PFSK-1 (cell line): ENCODE results near the gene DHRS12.

Experiments used
- FOXP2 ChIP-seq: optimal IDR thresholded peaks from 2 replicates; pipeline ENCODE3; 2011; ENCODE audit warnings: borderline replicate concordance, control low read depth, inconsistent platforms; ENCODE audit not compliant: insufficient read depth; ENCODE audit errors: extremely low read length, extremely low read depth
- POLR2AphosphoS5 ChIP-seq: IDR thresholded peaks from 2 replicates; pipeline ENCODE4 v1.6.1; 2012; ENCODE audit warnings: low read depth, mild to moderate bottlenecking, control low read depth, low read length, moderate library complexity
- SIN3A ChIP-seq: IDR thresholded peaks from 2 replicates; pipeline ENCODE4 v1.6.1; 2012; ENCODE audit warnings: mild to moderate bottlenecking, low read length, moderate library complexity, borderline replicate concordance; ENCODE audit not compliant: insufficient read depth
- TAF1 ChIP-seq: IDR thresholded peaks from 2 replicates; pipeline ENCODE4 v1.6.1; 2012; ENCODE audit warnings: low read length, control low read depth, borderline replicate concordance; ENCODE audit not compliant: insufficient read depth
- TF ChIP-seq, protein P1 (sequence below), 2 experiments: IDR thresholded peaks; 2 replicates each; pipeline versions ENCODE4 v1.6.1 to v1.8.0; 2011 to 2012; ENCODE audit warnings: low read depth in 2 of 2, low read length in 2 of 2, control low read depth in 1 of 2, inconsistent platforms in 1 of 2, mild to moderate bottlenecking in 1 of 2, moderate library complexity in 1 of 2; ENCODE audit not compliant: insufficient read depth in 1 of 2

Gene DHRS12

GRCh38 chr13:51767100-51767499 lies 36.9 kb downstream of the DHRS12 start:
- no peak for TF ChIP-seq POLR2AphosphoS5
- TF ChIP-seq, protein P1, sequence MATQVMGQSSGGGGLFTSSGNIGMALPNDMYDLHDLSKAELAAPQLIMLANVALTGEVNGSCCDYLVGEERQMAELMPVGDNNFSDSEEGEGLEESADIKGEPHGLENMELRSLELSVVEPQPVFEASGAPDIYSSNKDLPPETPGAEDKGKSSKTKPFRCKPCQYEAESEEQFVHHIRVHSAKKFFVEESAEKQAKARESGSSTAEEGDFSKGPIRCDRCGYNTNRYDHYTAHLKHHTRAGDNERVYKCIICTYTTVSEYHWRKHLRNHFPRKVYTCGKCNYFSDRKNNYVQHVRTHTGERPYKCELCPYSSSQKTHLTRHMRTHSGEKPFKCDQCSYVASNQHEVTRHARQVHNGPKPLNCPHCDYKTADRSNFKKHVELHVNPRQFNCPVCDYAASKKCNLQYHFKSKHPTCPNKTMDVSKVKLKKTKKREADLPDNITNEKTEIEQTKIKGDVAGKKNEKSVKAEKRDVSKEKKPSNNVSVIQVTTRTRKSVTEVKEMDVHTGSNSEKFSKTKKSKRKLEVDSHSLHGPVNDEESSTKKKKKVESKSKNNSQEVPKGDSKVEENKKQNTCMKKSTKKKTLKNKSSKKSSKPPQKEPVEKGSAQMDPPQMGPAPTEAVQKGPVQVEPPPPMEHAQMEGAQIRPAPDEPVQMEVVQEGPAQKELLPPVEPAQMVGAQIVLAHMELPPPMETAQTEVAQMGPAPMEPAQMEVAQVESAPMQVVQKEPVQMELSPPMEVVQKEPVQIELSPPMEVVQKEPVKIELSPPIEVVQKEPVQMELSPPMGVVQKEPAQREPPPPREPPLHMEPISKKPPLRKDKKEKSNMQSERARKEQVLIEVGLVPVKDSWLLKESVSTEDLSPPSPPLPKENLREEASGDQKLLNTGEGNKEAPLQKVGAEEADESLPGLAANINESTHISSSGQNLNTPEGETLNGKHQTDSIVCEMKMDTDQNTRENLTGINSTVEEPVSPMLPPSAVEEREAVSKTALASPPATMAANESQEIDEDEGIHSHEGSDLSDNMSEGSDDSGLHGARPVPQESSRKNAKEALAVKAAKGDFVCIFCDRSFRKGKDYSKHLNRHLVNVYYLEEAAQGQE (IDR thresholded peaks at IDR 0.05; ENCODE audit: insufficient read depth in 1 of 2, low read depth in 2 of 2, low read length in 2 of 2) = no peak
- TF ChIP-seq TAF1 = no peak
- TF ChIP-seq SIN3A = no peak
- no peak for TF ChIP-seq FOXP2

GRCh38 chr13:51765142-51765515 lies 38.8 kb downstream of the DHRS12 start:
- TF ChIP-seq, protein P1 (IDR thresholded peaks at IDR 0.05; ENCODE audit: insufficient read depth in 1 of 2, low read depth in 2 of 2, low read length in 2 of 2) = no peak
- no peak for TF ChIP-seq POLR2AphosphoS5
- TF ChIP-seq TAF1 = no peak
- no peak for TF ChIP-seq FOXP2
- TF ChIP-seq SIN3A = no peak

DNA sequence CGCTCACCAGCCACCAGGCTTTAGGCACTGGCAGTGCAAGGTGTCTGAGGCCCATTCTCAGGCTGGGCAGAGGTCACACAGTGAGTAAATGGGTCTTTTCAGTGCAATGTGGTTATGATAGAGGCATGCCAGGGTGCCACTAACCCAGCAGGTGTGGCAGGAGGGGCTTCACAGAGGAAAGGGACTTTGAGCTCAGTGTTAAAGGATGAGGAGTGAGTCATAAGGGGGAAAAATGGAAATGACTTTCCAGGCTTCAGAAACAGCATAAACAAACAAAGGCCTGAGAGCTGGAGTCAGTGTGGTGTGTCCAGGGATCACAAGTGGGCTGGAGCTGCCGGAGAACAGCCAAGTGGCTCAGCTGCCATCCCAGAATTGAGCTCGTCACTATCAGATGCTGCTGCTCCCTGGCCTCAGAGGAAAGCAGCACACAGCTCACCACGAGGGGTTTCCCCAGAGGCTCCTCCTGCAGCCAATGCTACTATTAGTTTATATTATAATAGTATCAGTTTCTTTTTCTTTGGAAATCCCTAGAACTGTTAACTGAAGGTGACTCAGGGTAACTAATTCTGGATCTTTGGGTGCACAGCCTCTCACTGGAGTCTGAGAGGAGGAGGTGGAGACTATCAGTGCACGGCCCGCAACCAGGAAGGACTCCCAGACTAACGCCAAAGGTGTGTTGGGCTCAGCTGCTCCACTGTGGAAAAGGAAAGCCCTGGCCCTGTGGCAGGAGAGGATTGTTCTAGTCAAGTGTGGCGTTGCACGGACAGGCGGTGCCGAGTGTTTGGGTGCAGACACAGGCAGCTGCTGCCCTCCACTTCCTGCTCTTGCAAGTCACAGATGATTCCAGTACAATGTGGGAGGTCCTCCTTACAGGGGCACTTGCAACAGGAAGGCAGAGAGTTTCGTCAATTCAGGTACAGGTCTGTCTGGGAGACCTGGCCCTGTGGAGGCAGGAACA lies 39.5 kb downstream of the DHRS12 start:
- TF ChIP-seq POLR2AphosphoS5 = no peak
- TF ChIP-seq FOXP2 = peak; percentile 19

- TF ChIP-seq FOXP2 (no peak), TAF1 (no peak), POLR2AphosphoS5 (no peak), SIN3A (no peak)
- TF ChIP-seq, protein P1 (IDR thresholded peaks at IDR 0.05; ENCODE audit: insufficient read depth in 1 of 2, low read depth in 2 of 2, low read length in 2 of 2) = no peak
Measured at GRCh38 chr13:51763486-51763885, 40.5 kb downstream of the DHRS12 start.

- TF ChIP-seq POLR2AphosphoS5 = no peak
- no peak for TF ChIP-seq TAF1
- TF ChIP-seq SIN3A = no peak
- TF ChIP-seq, protein P1 (IDR thresholded peaks at IDR 0.05; ENCODE audit: insufficient read depth in 1 of 2, low read depth in 2 of 2, low read length in 2 of 2) = no peak
- TF ChIP-seq FOXP2 = no peak
Measured at GRCh38 chr13:51761643-51762350, 42.2 kb downstream of the DHRS12 start.
